ENCODE results near the gene NRN1.

DNA sequence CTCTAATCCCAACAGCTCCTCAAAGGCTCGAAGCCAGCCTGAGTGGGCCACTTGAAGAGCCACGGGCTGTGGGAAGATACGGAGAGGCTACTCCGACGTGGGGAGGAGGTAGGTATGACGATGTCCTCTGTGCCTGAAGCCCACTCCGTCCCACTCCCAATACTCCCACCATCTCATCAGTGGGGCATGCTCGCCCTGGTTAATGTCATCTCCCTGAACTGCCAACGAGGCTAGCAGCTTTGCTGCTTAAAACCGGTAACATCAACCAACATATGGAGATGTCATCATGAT, 11.1 kb downstream of the NRN1 start:
- TF ChIP-seq POLR2AphosphoS5 (IDR thresholded peaks at IDR 0.05) (no peak), POLR2A (IDR thresholded peaks at IDR 0.05) (no peak)
- TF ChIP-seq, protein P1, sequence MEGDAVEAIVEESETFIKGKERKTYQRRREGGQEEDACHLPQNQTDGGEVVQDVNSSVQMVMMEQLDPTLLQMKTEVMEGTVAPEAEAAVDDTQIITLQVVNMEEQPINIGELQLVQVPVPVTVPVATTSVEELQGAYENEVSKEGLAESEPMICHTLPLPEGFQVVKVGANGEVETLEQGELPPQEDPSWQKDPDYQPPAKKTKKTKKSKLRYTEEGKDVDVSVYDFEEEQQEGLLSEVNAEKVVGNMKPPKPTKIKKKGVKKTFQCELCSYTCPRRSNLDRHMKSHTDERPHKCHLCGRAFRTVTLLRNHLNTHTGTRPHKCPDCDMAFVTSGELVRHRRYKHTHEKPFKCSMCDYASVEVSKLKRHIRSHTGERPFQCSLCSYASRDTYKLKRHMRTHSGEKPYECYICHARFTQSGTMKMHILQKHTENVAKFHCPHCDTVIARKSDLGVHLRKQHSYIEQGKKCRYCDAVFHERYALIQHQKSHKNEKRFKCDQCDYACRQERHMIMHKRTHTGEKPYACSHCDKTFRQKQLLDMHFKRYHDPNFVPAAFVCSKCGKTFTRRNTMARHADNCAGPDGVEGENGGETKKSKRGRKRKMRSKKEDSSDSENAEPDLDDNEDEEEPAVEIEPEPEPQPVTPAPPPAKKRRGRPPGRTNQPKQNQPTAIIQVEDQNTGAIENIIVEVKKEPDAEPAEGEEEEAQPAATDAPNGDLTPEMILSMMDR (IDR thresholded peaks at IDR 0.05) = no peak
